Mesendoderm (in vitro differentiated cells): ENCODE results near the gene HMCES.

Experiments used
- DNase-seq: peaks from one replicate; pipeline ENCODE4 v3.0.0; 2013
- H2AK5ac ChIP-seq: 2 replicates; pipeline ENCODE4 v1.6.1; 2013; ENCODE audit warnings: low read length, inconsistent platforms
- H2BK120ac ChIP-seq: 2 replicates; pipeline ENCODE4 v1.6.1; 2013; ENCODE audit warnings: low read depth, mild to moderate bottlenecking, low read length, moderate library complexity, mixed read lengths
- H2BK15ac ChIP-seq: replicated peaks from 2 replicates; pipeline ENCODE4 v1.6.1; 2013; ENCODE audit warnings: low read depth, mild to moderate bottlenecking, moderate library complexity
- H2BK5ac ChIP-seq: 2 replicates; pipeline ENCODE4 v1.6.1; 2013; ENCODE audit warnings: low read length, inconsistent platforms
- H3K18ac ChIP-seq: 2 replicates; pipeline ENCODE4 v1.6.1; 2013; ENCODE audit warnings: mild to moderate bottlenecking, low read length, mixed read lengths
- H3K23ac ChIP-seq: one replicate; pipeline ENCODE4 v1.6.1; 2013; ENCODE audit warnings: low read length
- H3K27ac ChIP-seq: 2 replicates; pipeline ENCODE4 v1.5.1; 2013; ENCODE audit warnings: low read depth, mild to moderate bottlenecking, inconsistent platforms, low read length, moderate library complexity
- H3K27me3 ChIP-seq: 2 replicates; pipeline ENCODE4 v1.6.1; 2013; ENCODE audit warnings: low read length, control low read depth, mild to moderate bottlenecking, inconsistent platforms; ENCODE audit not compliant: insufficient read depth, poor library complexity
- H3K36me3 ChIP-seq: 2 replicates; pipeline ENCODE4 v1.6.1; 2013; ENCODE audit warnings: low read length, inconsistent platforms; ENCODE audit not compliant: control insufficient read depth, insufficient read depth
- H3K4ac ChIP-seq: one replicate; pipeline ENCODE4 v1.6.1; 2013; ENCODE audit warnings: low read depth, mild to moderate bottlenecking, low read length, moderate library complexity
- H3K4me1 ChIP-seq: 2 replicates; pipeline ENCODE4 v1.6.1; 2013; ENCODE audit warnings: low read depth, low read length, inconsistent platforms; ENCODE audit not compliant: control insufficient read depth
- H3K4me2 ChIP-seq: 2 replicates; pipeline ENCODE4 v1.6.1; 2013; ENCODE audit warnings: low read length
- H3K4me3 ChIP-seq: 2 replicates; pipeline ENCODE4 v1.5.1; 2013; ENCODE audit warnings: mild to moderate bottlenecking, low read length
- H3K56ac ChIP-seq: one replicate; pipeline ENCODE4 v1.6.1; 2013; ENCODE audit warnings: low read length
- H3K79me1 ChIP-seq: 2 replicates; pipeline ENCODE4 v1.6.1; 2013; ENCODE audit warnings: low read length, inconsistent platforms
- H3K79me2 ChIP-seq: 2 replicates; pipeline ENCODE4 v1.6.1; 2013; ENCODE audit warnings: mild to moderate bottlenecking, low read length; ENCODE audit not compliant: control insufficient read depth, insufficient read depth
- H3K9ac ChIP-seq: 2 replicates; pipeline ENCODE4 v1.6.1; 2013; ENCODE audit warnings: low read length, inconsistent platforms
- H4K5ac ChIP-seq: one replicate; pipeline ENCODE4 v1.6.1; 2013; ENCODE audit warnings: low read length
- H4K8ac ChIP-seq: one replicate; pipeline ENCODE4 v1.6.1; 2013; ENCODE audit warnings: low read depth, mild to moderate bottlenecking, control low read depth, low read length, moderate library complexity
- WGBS: extraction: QIAGEN DNeasy Blood & Tissue Kit; methylation state at CpG from one replicate; pipeline ENCODE4 v1.1.7; 2013; ENCODE audit warnings: low lambda C conversion rate, missing lambda C conversion rate; ENCODE audit not compliant: insufficient coverage; ENCODE audit errors: extremely low coverage; 5-methylcytosine and 5-hydroxymethylcytosine counted together

HMCES gene

GRCh38 chr3:129317014-129317771 is 38.5 kb downstream of the HMCES start:
- Histone ChIP-seq H4K5ac (no peak overlapping the region), H2BK15ac (no peak overlapping the region), H3K4me2 (peak overlapping the region; percentile 51), H3K9ac (peak overlapping the region; percentile 74), H2BK120ac (no peak overlapping the region), H3K18ac (no peak overlapping the region), H3K27me3 (no peaks in the 10 kb centered on the region), H2AK5ac (no peak overlapping the region), H3K27ac (no peak overlapping the region), H3K23ac (no peak overlapping the region), H4K8ac (no peak overlapping the region), H3K56ac (peak overlapping the region; percentile 93), H3K79me2 (peaks cover 3% of the 10 kb centered on the region), H2BK5ac (no peak overlapping the region), H3K4me3 (no peak overlapping the region), H3K79me1 (peaks cover 5% of the 10 kb centered on the region), H3K4me1 (peaks cover 4% of the 10 kb centered on the region), H3K4ac (no peak overlapping the region), H3K36me3 (peaks cover 4% of the 10 kb centered on the region)
- no peak for DNase-seq
- WGBS, result no CpG with 5 or more reads among the region's 15 CpGs

- no peak overlapping the region for H3K4me2 ChIP-seq
- no peak overlapping the region for H3K9ac ChIP-seq
- H3K36me3 ChIP-seq, result peaks cover 4% of the 10 kb centered on the region
- peaks cover 3% of the 10 kb centered on the region for H3K79me2 ChIP-seq
- H2BK5ac ChIP-seq, result no peak overlapping the region
- no peak overlapping the region for H2AK5ac ChIP-seq
- no peak for DNase-seq
- H3K18ac ChIP-seq, result no peak overlapping the region
- WGBS, result no CpG with 5 or more reads among the region's 5 CpGs
- H3K4ac ChIP-seq, result no peak overlapping the region
- no peak overlapping the region for H2BK15ac ChIP-seq
- no peak overlapping the region for H2BK120ac ChIP-seq
- H3K4me1 ChIP-seq, result peaks cover 4% of the 10 kb centered on the region
- no peaks in the 10 kb centered on the region for H3K27me3 ChIP-seq
- H3K79me1 ChIP-seq, result peaks cover 5% of the 10 kb centered on the region
- no peak overlapping the region for H4K8ac ChIP-seq
- no peak overlapping the region for H3K23ac ChIP-seq
- H3K27ac ChIP-seq, result no peak overlapping the region
- no peak overlapping the region for H4K5ac ChIP-seq
- H3K4me3 ChIP-seq, result no peak overlapping the region
- no peak overlapping the region for H3K56ac ChIP-seq
Observed at GRCh38 chr3:129317848-129318247, 39.2 kb downstream of the HMCES start.

- H3K4me3 ChIP-seq, result no peak overlapping the region
- H2BK5ac ChIP-seq, result no peak overlapping the region
- no CpG with 5 or more reads among the region's 15 CpGs for WGBS
- H2AK5ac ChIP-seq, result no peak overlapping the region
- H3K27ac ChIP-seq, result no peak overlapping the region
- H4K5ac ChIP-seq, result no peak overlapping the region
- no peak overlapping the region for H3K18ac ChIP-seq
- H4K8ac ChIP-seq, result no peak overlapping the region
- H3K4ac ChIP-seq, result no peak overlapping the region
- H3K79me1 ChIP-seq, result peaks cover 5% of the 10 kb centered on the region
- H3K56ac ChIP-seq, result no peak overlapping the region
- peaks cover 4% of the 10 kb centered on the region for H3K4me1 ChIP-seq
- peaks cover 4% of the 10 kb centered on the region for H3K36me3 ChIP-seq
- DNase-seq, result no peak
- no peak overlapping the region for H3K9ac ChIP-seq
- no peak overlapping the region for H3K4me2 ChIP-seq
- H2BK15ac ChIP-seq, result no peak overlapping the region
- no peak overlapping the region for H3K23ac ChIP-seq
- peaks cover 3% of the 10 kb centered on the region for H3K79me2 ChIP-seq
- no peak overlapping the region for H2BK120ac ChIP-seq
- H3K27me3 ChIP-seq, result no peaks in the 10 kb centered on the region
Observed at GRCh38 chr3:129318921-129319320, 40.3 kb downstream of the HMCES start.

- H3K36me3 ChIP-seq, result peaks cover 4% of the 10 kb centered on the region
- no peak overlapping the region for H3K18ac ChIP-seq
Observed at GRCh38 chr3:129320261-129320660, 41.6 kb downstream of the HMCES start.

GRCh38 chr3:129320825-129321487 is 42.3 kb downstream of the HMCES start:
- Histone ChIP-seq H2BK120ac (no peak overlapping the region), H3K4ac (no peak overlapping the region)

More at GRCh38 chr3:129320261-129320660, 41.6 kb downstream of the HMCES start:
- H3K56ac ChIP-seq, result no peak overlapping the region
- H2BK120ac ChIP-seq, result no peak overlapping the region
- H2AK5ac ChIP-seq, result no peak overlapping the region
- no peaks in the 10 kb centered on the region for H3K4me1 ChIP-seq
- peaks cover 5% of the 10 kb centered on the region for H3K79me1 ChIP-seq
- no peaks in the 10 kb centered on the region for H3K27me3 ChIP-seq
- H3K27ac ChIP-seq, result no peak overlapping the region
- H3K9ac ChIP-seq, result no peak overlapping the region
- no peak overlapping the region for H3K4ac ChIP-seq
- H3K4me3 ChIP-seq, result no peak overlapping the region
- no peak overlapping the region for H2BK15ac ChIP-seq
- no peak overlapping the region for H2BK5ac ChIP-seq
- H3K79me2 ChIP-seq, result peaks cover 3% of the 10 kb centered on the region
- H3K23ac ChIP-seq, result no peak overlapping the region
- no peak for DNase-seq
- H4K5ac ChIP-seq, result no peak overlapping the region
- WGBS, result no CpG with 5 or more reads among the region's 8 CpGs
- no peak overlapping the region for H4K8ac ChIP-seq
- no peak overlapping the region for H3K4me2 ChIP-seq

More at GRCh38 chr3:129320825-129321487, 42.3 kb downstream of the HMCES start:
- Histone ChIP-seq H4K5ac (no peak overlapping the region), H3K79me2 (no peaks in the 10 kb centered on the region), H3K4me2 (no peak overlapping the region), H3K9ac (no peak overlapping the region), H2BK15ac (no peak overlapping the region), H3K4me1 (no peaks in the 10 kb centered on the region), H3K23ac (no peak overlapping the region), H3K36me3 (peaks cover 4% of the 10 kb centered on the region), H4K8ac (no peak overlapping the region), H3K27me3 (no peaks in the 10 kb centered on the region), H3K79me1 (peaks cover 2% of the 10 kb centered on the region), H3K27ac (no peak overlapping the region), H2AK5ac (no peak overlapping the region), H2BK5ac (no peak overlapping the region), H3K4me3 (no peak overlapping the region), H3K18ac (no peak overlapping the region), H3K56ac (no peak overlapping the region)
- DNase-seq, result no peak
- WGBS, result 100% methylated on average over 5 of the region's 7 CpGs
